Skeletal muscle cell (primary cell): ENCODE results near the gene AFAP1.

Source experiments
- DNase-seq: peaks from one replicate; pipeline ENCODE4 v3.0.0-alpha.2; 2010; ENCODE audit warnings: low read depth
- H3K4me3 ChIP-seq: 2 replicates; pipeline ENCODE4 v1.5.1; 2011; ENCODE audit warnings: low read depth, mild to moderate bottlenecking, control low read depth, low read length, moderate library complexity

AFAP1 gene

GRCh38 chr4:7756561-7757355 is 182.9 kb downstream of the AFAP1 start:
- no peak for DNase-seq
- H3K4me3 ChIP-seq = no peak overlapping the region

GRCh38 chr4:7756071-7756470 is 183.6 kb downstream of the AFAP1 start:
- DNase-seq = no peak

GRCh38 chr4:7755561-7755960 is 184.1 kb downstream of the AFAP1 start:
- H3K4me3 ChIP-seq = no peak overlapping the region
- no peak for DNase-seq

More at GRCh38 chr4:7756071-7756470, 183.6 kb downstream of the AFAP1 start:
- no peak overlapping the region for H3K4me3 ChIP-seq

GRCh38 chr4:7754565-7755262 is 184.9 kb downstream of the AFAP1 start:
- no peak overlapping the region for H3K4me3 ChIP-seq
- no peak for DNase-seq

- no peak for DNase-seq
- no peak overlapping the region for H3K4me3 ChIP-seq
These were observed 185.7 kb downstream of the AFAP1 start for GRCh38 chr4:7753931-7754465.

GRCh38 chr4:7753271-7753670 is 186.4 kb downstream of the AFAP1 start:
- H3K4me3 ChIP-seq = no peak overlapping the region
- DNase-seq = no peak

- H3K4me3 ChIP-seq = no peak overlapping the region
- DNase-seq = no peak
These were observed 187.0 kb downstream of the AFAP1 start for GRCh38 chr4:7752649-7753048.

GRCh38 chr4:7750972-7751371 is 188.7 kb downstream of the AFAP1 start:
- DNase-seq = no peak
- H3K4me3 ChIP-seq = no peak overlapping the region

- no peak for DNase-seq
- no peak overlapping the region for H3K4me3 ChIP-seq
These were observed 189.1 kb downstream of the AFAP1 start for GRCh38 chr4:7750523-7750922.

GRCh38 chr4:7747566-7747965 is 192.1 kb downstream of the AFAP1 start:
- no peak overlapping the region for H3K4me3 ChIP-seq
- DNase-seq = no peak

GRCh38 chr4:7747062-7747385 is 192.6 kb downstream of the AFAP1 start:
- no peak for DNase-seq

GRCh38 chr4:7746351-7747061 is 193.2 kb downstream of the AFAP1 start:
- H3K4me3 ChIP-seq = no peak overlapping the region

More at GRCh38 chr4:7747062-7747385, 192.6 kb downstream of the AFAP1 start:
- H3K4me3 ChIP-seq = no peak overlapping the region

GRCh38 chr4:7745301-7745885 is 194.3 kb downstream of the AFAP1 start:
- DNase-seq = no peak
- H3K4me3 ChIP-seq = no peak overlapping the region

More at GRCh38 chr4:7746351-7747061, 193.2 kb downstream of the AFAP1 start:
- DNase-seq = no peak

GRCh38 chr4:7744142-7744804 is 195.4 kb downstream of the AFAP1 start:
- H3K4me3 ChIP-seq = no peak overlapping the region
- DNase-seq = no peak

GRCh38 chr4:7742807-7743280 is 196.8 kb downstream of the AFAP1 start:
- H3K4me3 ChIP-seq = no peak overlapping the region

GRCh38 chr4:7741946-7742806 is 197.5 kb downstream of the AFAP1 start:
- no peak for DNase-seq

More at GRCh38 chr4:7742807-7743280, 196.8 kb downstream of the AFAP1 start:
- no peak for DNase-seq

GRCh38 chr4:7740866-7741525 is 198.7 kb downstream of the AFAP1 start:
- no peak overlapping the region for H3K4me3 ChIP-seq
- no peak for DNase-seq

More at GRCh38 chr4:7741946-7742806, 197.5 kb downstream of the AFAP1 start:
- H3K4me3 ChIP-seq = no peak overlapping the region
